ENCODE data around the gene DHRS11. TPM values are rescaled to one million over a fixed set of nuclear protein-coding genes. Genes with fewer than 3 reads are reported as not detected.

The DHRS11 gene
- total RNA-seq, 1 donor from 2014 or later = 5.7 TPM

- TF ChIP-seq CTCF (IDR thresholded peaks at IDR 0.05) = no peak
- peaks cover 27% of the 10 kb centered on the region for H3K4me1 ChIP-seq
- intact Hi-C loops (cut with DNase I) = no loop called here
These were observed 38.2 kb upstream of the DHRS11 start for GRCh38 chr17:36553459-36553858.

GRCh38 chr17:36566081-36566480, 25.6 kb upstream of the DHRS11 start:
- ATAC-seq = no peak
- Histone ChIP-seq H3K9me3 (no peaks in the 10 kb centered on the region), H3K27ac (no peak overlapping the region), H3K4me3 (no peak overlapping the region), H3K27me3 (no peaks in the 10 kb centered on the region), H3K4me1 (no peaks in the 10 kb centered on the region), H3K36me3 (peaks cover 98% of the 10 kb centered on the region)
- intact Hi-C loops (cut with DNase I) = no loop called here
- DNase-seq = no peak
- TF ChIP-seq CTCF (IDR thresholded peaks at IDR 0.05) = no peak

More at GRCh38 chr17:36553459-36553858, 38.2 kb upstream of the DHRS11 start:
- Histone ChIP-seq H3K9me3 (no peaks in the 10 kb centered on the region), H3K36me3 (peaks cover 41% of the 10 kb centered on the region), H3K27ac (no peak overlapping the region), H3K4me3 (no peak overlapping the region), H3K27me3 (no peaks in the 10 kb centered on the region)
- no peak for ATAC-seq
- no peak for DNase-seq

GRCh38 chr17:36575028-36575427, 16.7 kb upstream of the DHRS11 start:
- Histone ChIP-seq H3K27ac (no peak overlapping the region), H3K36me3 (peaks cover 91% of the 10 kb centered on the region), H3K27me3 (no peaks in the 10 kb centered on the region), H3K9me3 (no peaks in the 10 kb centered on the region), H3K4me3 (no peak overlapping the region), H3K4me1 (peaks cover 3% of the 10 kb centered on the region)
- DNase-seq = no peak
- no peak for ATAC-seq
- intact Hi-C loops (cut with DNase I) = no loop called here
- TF ChIP-seq CTCF (IDR thresholded peaks at IDR 0.05) = no peak

- H3K4me1 ChIP-seq = peaks cover 3% of the 10 kb centered on the region
- no peaks in the 10 kb centered on the region for H3K27me3 ChIP-seq
- peaks cover 91% of the 10 kb centered on the region for H3K36me3 ChIP-seq
- intact Hi-C loops (cut with DNase I) = no loop called here
- no peak for TF ChIP-seq CTCF (IDR thresholded peaks at IDR 0.05)
- no peak overlapping the region for H3K4me3 ChIP-seq
- H3K9me3 ChIP-seq = no peaks in the 10 kb centered on the region
- no peak overlapping the region for H3K27ac ChIP-seq
- ATAC-seq (no peak), DNase-seq (no peak)
These were observed 14.9 kb upstream of the DHRS11 start for GRCh38 chr17:36576793-36577192.

GRCh38 chr17:36578671-36579070, 13.0 kb upstream of the DHRS11 start:
- intact Hi-C loops (cut with DNase I) = no loop called here
- H3K27me3 ChIP-seq = no peaks in the 10 kb centered on the region
- H3K36me3 ChIP-seq = peaks cover 91% of the 10 kb centered on the region
- H3K4me3 ChIP-seq = no peak overlapping the region
- TF ChIP-seq CTCF (IDR thresholded peaks at IDR 0.05) = no peak
- no peaks in the 10 kb centered on the region for H3K9me3 ChIP-seq
- H3K4me1 ChIP-seq = no peaks in the 10 kb centered on the region
- no peak overlapping the region for H3K27ac ChIP-seq
- ATAC-seq = no peak
- no peak for DNase-seq

GRCh38 chr17:36583787-36584186, 7.9 kb upstream of the DHRS11 start:
- TF ChIP-seq CTCF (IDR thresholded peaks at IDR 0.05) = no peak
- H3K4me1 ChIP-seq = no peaks in the 10 kb centered on the region
- H3K36me3 ChIP-seq = peaks cover 100% of the 10 kb centered on the region
- no peak overlapping the region for H3K27ac ChIP-seq
- no peaks in the 10 kb centered on the region for H3K27me3 ChIP-seq
- no peak for DNase-seq
- intact Hi-C loops (cut with DNase I) = no loop called here
- ATAC-seq = no peak
- H3K9me3 ChIP-seq = no peaks in the 10 kb centered on the region
- H3K4me3 ChIP-seq = no peak overlapping the region
